ENCODE data around the gene TNS1.

DNA sequence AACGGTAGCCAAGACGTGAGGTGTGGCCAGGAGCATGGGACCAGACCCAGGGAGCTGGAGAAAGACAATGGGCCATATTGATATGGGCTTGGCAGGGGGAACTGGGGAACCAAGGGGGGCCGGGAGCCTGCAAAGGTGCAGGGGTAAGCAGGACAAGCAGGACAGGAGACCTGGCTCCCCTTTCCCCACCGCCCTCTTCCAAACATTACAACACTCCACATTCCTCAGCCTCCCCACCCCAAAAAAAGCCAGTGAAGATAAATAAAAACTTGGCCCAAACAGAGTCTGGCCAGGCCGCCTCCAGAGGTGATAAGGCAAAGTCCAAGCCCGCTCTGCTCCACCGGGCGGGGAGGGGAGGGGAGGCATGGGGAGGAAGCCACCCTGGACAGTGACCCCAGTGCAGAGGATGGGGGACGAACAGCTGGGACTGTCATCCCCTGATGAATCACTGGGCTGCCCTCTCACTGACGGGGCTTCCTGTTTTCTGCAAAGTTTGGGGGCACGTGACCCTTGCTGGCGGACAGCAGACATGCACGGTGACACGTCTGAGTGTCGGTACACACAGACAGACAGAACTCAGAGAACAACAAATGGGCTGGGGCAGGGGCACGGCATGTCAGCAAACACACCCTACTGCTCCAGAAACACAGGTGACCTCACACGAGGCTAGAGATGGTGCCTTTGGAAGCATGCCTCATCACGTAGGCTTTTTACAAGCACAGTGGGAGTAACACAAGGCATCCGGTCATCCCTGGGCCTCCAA is 100.2 kb downstream of the TNS1 start:
- TF ChIP-seq EP300 (IDR thresholded peaks at IDR 0.05; ENCODE audit: low read length) (no peak), PHF20 (IDR thresholded peaks at IDR 0.05; ENCODE audit: partially characterized antibody) (no peak), NUFIP1 (IDR thresholded peaks at IDR 0.05; ENCODE audit: partially characterized antibody) (no peak), ZZZ3 (IDR thresholded peaks at IDR 0.05) (no peak), POLR2AphosphoS5 (IDR thresholded peaks at IDR 0.05; ENCODE audit: control insufficient read depth, insufficient read depth, low read depth, low read length) (no peak)
- TF ChIP-seq, protein P1, sequence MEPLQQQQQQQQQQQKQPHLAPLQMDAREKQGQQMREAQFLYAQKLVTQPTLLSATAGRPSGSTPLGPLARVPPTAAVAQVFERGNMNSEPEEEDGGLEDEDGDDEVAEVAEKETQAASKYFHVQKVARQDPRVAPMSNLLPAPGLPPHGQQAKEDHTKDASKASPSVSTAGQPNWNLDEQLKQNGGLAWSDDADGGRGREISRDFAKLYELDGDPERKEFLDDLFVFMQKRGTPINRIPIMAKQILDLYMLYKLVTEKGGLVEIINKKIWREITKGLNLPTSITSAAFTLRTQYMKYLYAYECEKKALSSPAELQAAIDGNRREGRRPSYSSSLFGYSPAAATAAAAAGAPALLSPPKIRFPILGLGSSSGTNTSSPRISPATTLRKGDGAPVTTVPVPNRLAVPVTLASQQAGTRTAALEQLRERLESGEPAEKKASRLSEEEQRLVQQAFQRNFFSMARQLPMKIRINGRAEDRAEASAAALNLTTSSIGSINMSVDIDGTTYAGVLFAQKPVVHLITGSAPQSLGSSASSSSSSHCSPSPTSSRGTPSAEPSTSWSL (CRISPR knock-in tag; IDR thresholded peaks at IDR 0.05; ENCODE audit: borderline replicate concordance), result no peak

Data from K562 (cell line).